GM12892 (cell line): ENCODE data around the gene AGXT.
"Not testable (repeated sequence)": the region's sequence is repeated elsewhere in the genome, so short reads cannot be mapped to it uniquely, and the experiment has no call there.

Experiments used
- POLR2A ChIP-seq: IDR thresholded peaks from 2 replicates; pipeline ENCODE4 v1.6.1; 2011; ENCODE audit warnings: low read depth, low read length, control low read depth
- TAF1 ChIP-seq: IDR thresholded peaks from 2 replicates; pipeline ENCODE4 v1.6.1; 2011; ENCODE audit warnings: low read depth, mild to moderate bottlenecking, control low read depth, low read length, borderline replicate concordance

GRCh38 chr2:240846309-240846708, 22.3 kb upstream of the AGXT start:
- TF ChIP-seq TAF1, POLR2A: not testable (repeated sequence)
